Endodermal cell (in vitro differentiated cells): ENCODE results near the gene DPYSL3. TPM values are rescaled to one million over a fixed set of nuclear protein-coding genes. Genes with fewer than 3 reads are reported as not detected.

Experiments
- DNase-seq: peaks from one replicate; pipeline ENCODE4 v3.0.0-alpha.2; 2017
- H3K27ac ChIP-seq: 2 replicates; pipeline ENCODE4 v1.5.1; 2013; ENCODE audit warnings: mild to moderate bottlenecking, low read depth, low read length, moderate library complexity
- H3K27me3 ChIP-seq: 2 replicates; pipeline ENCODE4 v1.6.1; 2013; ENCODE audit warnings: mild to moderate bottlenecking, low read length, moderate library complexity; ENCODE audit not compliant: insufficient read depth, control insufficient read depth, poor library complexity, severe bottlenecking
- H3K36me3 ChIP-seq: 2 replicates; pipeline ENCODE4 v1.7.0; 2013; ENCODE audit warnings: mild to moderate bottlenecking, low read length, moderate library complexity; ENCODE audit not compliant: control insufficient read depth, insufficient read depth
- H3K4me1 ChIP-seq: one replicate; pipeline ENCODE4 v1.7.0; 2013; ENCODE audit warnings: low read length; ENCODE audit not compliant: control insufficient read depth, insufficient read depth
- H3K4me3 ChIP-seq: 2 replicates; pipeline ENCODE4 v1.5.1; 2013; ENCODE audit warnings: mild to moderate bottlenecking, low read length, moderate library complexity
- H3K9ac ChIP-seq: 2 replicates; pipeline ENCODE4 v1.6.1; 2013; ENCODE audit warnings: mild to moderate bottlenecking, low read length, moderate library complexity; ENCODE audit not compliant: poor library complexity, severe bottlenecking; ENCODE audit errors: extremely low read depth
- H3K9me3 ChIP-seq: 2 replicates; pipeline ENCODE4 v1.6.1; 2013; ENCODE audit warnings: mild to moderate bottlenecking, low read length, moderate library complexity; ENCODE audit not compliant: control insufficient read depth
- H3K27ac Mint-ChIP-seq: 2 replicates; pipeline ENCODE4 v1.8.0; 2020; ENCODE audit warnings: mixed read lengths
- H3K27me3 Mint-ChIP-seq: 2 replicates; pipeline ENCODE4 v1.8.0; 2021; ENCODE audit warnings: mild to moderate bottlenecking, mixed read lengths; ENCODE audit not compliant: insufficient read depth
- H3K36me3 Mint-ChIP-seq: 2 replicates; pipeline ENCODE4 v1.8.0; 2020; ENCODE audit warnings: low read depth, mixed read lengths
- H3K4me1 Mint-ChIP-seq: 2 replicates; pipeline ENCODE4 v1.8.0; 2020; ENCODE audit warnings: mixed read lengths
- H3K4me3 Mint-ChIP-seq: 2 replicates; pipeline ENCODE4 v1.8.0; 2020; ENCODE audit warnings: mild to moderate bottlenecking, moderate library complexity, mixed read lengths
- H3K9me3 Mint-ChIP-seq: 2 replicates; pipeline ENCODE4 v1.8.0; 2020; ENCODE audit warnings: mild to moderate bottlenecking, mixed read lengths
- WGBS, 2 experiments: methylation state at CpG; one replicate each; pipeline versions ENCODE4 v1.1.5 to v1.1.7; 2013; ENCODE audit warnings: missing lambda C conversion rate in 2 of 2, mixed read lengths in 1 of 2; ENCODE audit not compliant: insufficient coverage in 1 of 2, insufficient read length in 1 of 2; 5-methylcytosine and 5-hydroxymethylcytosine counted together
- total RNA-seq, 2 donors: library from RNA; stranded (reverse); fragmentation: NEBNext Ultra II Directional in 1 of 2; extraction: Animal tissue kit (Norgen Biotek cat#: 25700) in 1 of 2; gene quantifications; 2 replicates in 1 of 2; 3 replicates in 1 of 2; pipeline ENCODE4 v1.2.1, GENCODE V29; 2021
- TF ChIP-seq, protein P1 (sequence below): fragments of 200-600 bp; sonication (generic); conservative IDR thresholded peaks from 2 replicates; pipeline ENCODE4 v1.5.0; 2021; ENCODE audit warnings: antibody characterized with exemption, mild to moderate bottlenecking

The DPYSL3 gene
- total RNA-seq, 2 donors from 2014 or later = 76.3 to 98.6 TPM

- no peak for DNase-seq
- WGBS, 2 experiments = 100% methylated on average over 1 of the region's 1 CpG; no CpG with 5 or more reads in 1 of the 2 experiments
- Histone ChIP-seq H3K9ac (no peak overlapping the region), H3K4me1 (no peaks in the 10 kb centered on the region), H3K9me3 (peaks cover 39% of the 10 kb centered on the region), H3K27ac (no peak overlapping the region), H3K27me3 (no peaks in the 10 kb centered on the region), H3K36me3 (no peaks in the 10 kb centered on the region), H3K4me3 (no peak overlapping the region)
- TF ChIP-seq, protein P1, sequence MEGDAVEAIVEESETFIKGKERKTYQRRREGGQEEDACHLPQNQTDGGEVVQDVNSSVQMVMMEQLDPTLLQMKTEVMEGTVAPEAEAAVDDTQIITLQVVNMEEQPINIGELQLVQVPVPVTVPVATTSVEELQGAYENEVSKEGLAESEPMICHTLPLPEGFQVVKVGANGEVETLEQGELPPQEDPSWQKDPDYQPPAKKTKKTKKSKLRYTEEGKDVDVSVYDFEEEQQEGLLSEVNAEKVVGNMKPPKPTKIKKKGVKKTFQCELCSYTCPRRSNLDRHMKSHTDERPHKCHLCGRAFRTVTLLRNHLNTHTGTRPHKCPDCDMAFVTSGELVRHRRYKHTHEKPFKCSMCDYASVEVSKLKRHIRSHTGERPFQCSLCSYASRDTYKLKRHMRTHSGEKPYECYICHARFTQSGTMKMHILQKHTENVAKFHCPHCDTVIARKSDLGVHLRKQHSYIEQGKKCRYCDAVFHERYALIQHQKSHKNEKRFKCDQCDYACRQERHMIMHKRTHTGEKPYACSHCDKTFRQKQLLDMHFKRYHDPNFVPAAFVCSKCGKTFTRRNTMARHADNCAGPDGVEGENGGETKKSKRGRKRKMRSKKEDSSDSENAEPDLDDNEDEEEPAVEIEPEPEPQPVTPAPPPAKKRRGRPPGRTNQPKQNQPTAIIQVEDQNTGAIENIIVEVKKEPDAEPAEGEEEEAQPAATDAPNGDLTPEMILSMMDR = no peak
- Mint-ChIP-seq H3K27me3 (no peaks in the 10 kb centered on the region), H3K4me3 (no peak overlapping the region), H3K27ac (no peak overlapping the region), H3K4me1 (peaks cover 16% of the 10 kb centered on the region), H3K9me3 (peaks cover 28% of the 10 kb centered on the region), H3K36me3 (peaks cover 24% of the 10 kb centered on the region)
These were observed 132.2 kb downstream of the DPYSL3 start for GRCh38 chr5:147377682-147378081.

DNA sequence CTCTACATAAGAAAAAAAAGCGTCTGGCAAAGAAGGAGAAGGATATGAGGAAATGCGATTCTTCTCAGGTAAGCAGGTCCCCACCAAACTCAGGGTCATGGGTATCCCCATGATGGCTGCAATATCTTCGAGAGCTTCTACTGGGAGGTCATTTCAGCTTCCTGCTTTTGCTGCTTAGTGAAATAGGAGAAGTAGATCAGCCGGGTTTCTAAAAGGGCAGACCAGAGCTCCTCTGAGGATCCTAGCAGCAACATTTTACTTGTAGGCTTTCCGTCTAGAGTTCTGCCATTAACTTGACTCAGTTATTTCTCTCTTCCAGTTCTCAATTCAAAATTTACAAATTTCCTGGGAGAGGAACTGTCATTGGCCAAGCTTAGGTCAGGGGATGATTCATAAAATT lies 134.7 kb downstream of the DPYSL3 start:
- Histone ChIP-seq H3K4me3 (no peak overlapping the region), H3K27me3 (no peaks in the 10 kb centered on the region), H3K4me1 (no peaks in the 10 kb centered on the region), H3K27ac (no peak overlapping the region), H3K9me3 (peaks cover 20% of the 10 kb centered on the region), H3K9ac (no peak overlapping the region), H3K36me3 (no peaks in the 10 kb centered on the region)
- Mint-ChIP-seq H3K4me3 (no peak overlapping the region), H3K27me3 (no peaks in the 10 kb centered on the region), H3K27ac (no peak overlapping the region), H3K36me3 (peaks cover 17% of the 10 kb centered on the region), H3K4me1 (peaks cover 13% of the 10 kb centered on the region), H3K9me3 (peaks cover 16% of the 10 kb centered on the region)
- no peak for DNase-seq
- TF ChIP-seq, protein P1 = no peak
- 93 to 100% methylated on average over 3 to 5 of the region's 5 CpGs for WGBS, 2 experiments

GRCh38 chr5:147373328-147373727 lies 136.5 kb downstream of the DPYSL3 start:
- Histone ChIP-seq H3K4me3 (no peak overlapping the region), H3K27ac (no peak overlapping the region), H3K36me3 (no peaks in the 10 kb centered on the region), H3K9me3 (peaks cover 5% of the 10 kb centered on the region), H3K4me1 (peaks cover 4% of the 10 kb centered on the region), H3K9ac (no peak overlapping the region), H3K27me3 (no peaks in the 10 kb centered on the region)
- Mint-ChIP-seq H3K27me3 (no peaks in the 10 kb centered on the region), H3K4me3 (no peak overlapping the region), H3K27ac (no peak overlapping the region), H3K36me3 (peaks cover 9% of the 10 kb centered on the region), H3K4me1 (peaks cover 20% of the 10 kb centered on the region), H3K9me3 (peaks cover 5% of the 10 kb centered on the region)
- TF ChIP-seq, protein P1 = no peak
- DNase-seq = no peak
- WGBS, 2 experiments = 96 to 100% methylated on average over 3 of the region's 3 CpGs
